ENCODE measurements around the gene SMPX.

The SMPX gene

DNA sequence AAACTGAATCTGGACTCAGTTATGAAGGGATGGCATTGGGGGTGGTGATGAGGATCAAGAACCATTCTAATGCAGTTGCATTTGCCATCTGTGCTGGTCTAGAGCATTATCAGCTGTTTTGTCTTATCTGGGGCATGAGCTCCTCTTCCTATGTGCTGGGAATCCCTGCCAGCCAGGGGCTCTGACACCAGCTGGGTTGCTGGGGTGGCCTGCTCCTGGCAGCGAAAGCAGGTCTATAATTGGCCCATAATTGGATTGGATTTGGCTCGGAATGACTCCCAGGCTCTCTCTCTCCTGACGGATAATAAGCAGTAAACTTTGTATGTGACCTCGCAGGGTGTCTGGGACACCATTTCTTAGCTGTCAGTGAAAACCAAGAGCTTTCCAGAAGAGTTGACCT, 34.1 kb downstream of the SMPX start (continued):
- TF ChIP-seq ZFP30 (CRISPR knock-in tag; IDR thresholded peaks at IDR 0.05): no peak
- TF ChIP-seq BACH2 (CRISPR knock-in tag; IDR thresholded peaks at IDR 0.05; ENCODE audit: borderline replicate concordance): no peak
- no peak for TF ChIP-seq ZNF8 (CRISPR knock-in tag; IDR thresholded peaks at IDR 0.05)
- TF ChIP-seq OSR1 (CRISPR knock-in tag; IDR thresholded peaks at IDR 0.05): no peak
- TF ChIP-seq PPARA (CRISPR knock-in tag; IDR thresholded peaks at IDR 0.05; ENCODE audit: borderline replicate concordance): no peak
- no peak for TF ChIP-seq ZFP3 (CRISPR knock-in tag; IDR thresholded peaks at IDR 0.05)
- no peak for TF ChIP-seq GLIS3 (CRISPR knock-in tag; IDR thresholded peaks at IDR 0.05)
- no peak for TF ChIP-seq ZNF70 (CRISPR knock-in tag; IDR thresholded peaks at IDR 0.05)
- TF ChIP-seq ZC3H10 (CRISPR knock-in tag; IDR thresholded peaks at IDR 0.05): no peak
- TF ChIP-seq RARB (CRISPR knock-in tag; IDR thresholded peaks at IDR 0.05): no peak

DNA sequence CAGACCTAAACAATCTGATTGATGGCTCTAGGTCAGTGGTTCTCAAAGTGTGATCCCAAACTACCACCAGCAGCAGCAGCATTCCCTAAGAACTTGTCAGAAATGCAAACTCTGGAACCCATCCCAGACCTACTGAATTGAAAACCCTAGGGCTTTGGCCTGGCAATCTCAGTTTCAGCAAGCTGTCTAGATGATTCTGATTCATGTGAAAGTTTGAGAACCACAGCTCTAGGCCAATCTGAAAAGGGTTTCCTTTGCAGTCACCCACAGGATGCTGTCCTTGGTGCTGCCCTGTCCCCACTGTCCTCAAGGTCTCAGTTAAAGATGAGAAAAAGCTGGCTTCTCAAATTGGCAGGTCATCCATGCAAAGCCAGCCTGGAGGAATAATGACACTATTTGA, 34.8 kb downstream of the SMPX start:
- no peak for ATAC-seq
- TF ChIP-seq ZNF70 (CRISPR knock-in tag; IDR thresholded peaks at IDR 0.05) (no peak), ISL1 (CRISPR knock-in tag; IDR thresholded peaks at IDR 0.05) (no peak), ZC3H10 (CRISPR knock-in tag; IDR thresholded peaks at IDR 0.05) (no peak), ZFP30 (CRISPR knock-in tag; IDR thresholded peaks at IDR 0.05) (no peak), GLIS3 (CRISPR knock-in tag; IDR thresholded peaks at IDR 0.05) (no peak), SNAI2 (CRISPR knock-in tag; IDR thresholded peaks at IDR 0.05) (no peak)
- TF ChIP-seq, protein P1, sequence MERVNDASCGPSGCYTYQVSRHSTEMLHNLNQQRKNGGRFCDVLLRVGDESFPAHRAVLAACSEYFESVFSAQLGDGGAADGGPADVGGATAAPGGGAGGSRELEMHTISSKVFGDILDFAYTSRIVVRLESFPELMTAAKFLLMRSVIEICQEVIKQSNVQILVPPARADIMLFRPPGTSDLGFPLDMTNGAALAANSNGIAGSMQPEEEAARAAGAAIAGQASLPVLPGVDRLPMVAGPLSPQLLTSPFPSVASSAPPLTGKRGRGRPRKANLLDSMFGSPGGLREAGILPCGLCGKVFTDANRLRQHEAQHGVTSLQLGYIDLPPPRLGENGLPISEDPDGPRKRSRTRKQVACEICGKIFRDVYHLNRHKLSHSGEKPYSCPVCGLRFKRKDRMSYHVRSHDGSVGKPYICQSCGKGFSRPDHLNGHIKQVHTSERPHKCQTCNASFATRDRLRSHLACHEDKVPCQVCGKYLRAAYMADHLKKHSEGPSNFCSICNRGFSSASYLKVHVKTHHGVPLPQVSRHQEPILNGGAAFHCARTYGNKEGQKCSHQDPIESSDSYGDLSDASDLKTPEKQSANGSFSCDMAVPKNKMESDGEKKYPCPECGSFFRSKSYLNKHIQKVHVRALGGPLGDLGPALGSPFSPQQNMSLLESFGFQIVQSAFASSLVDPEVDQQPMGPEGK (CRISPR knock-in tag; IDR thresholded peaks at IDR 0.05; ENCODE audit: borderline replicate concordance): no peak

DNA sequence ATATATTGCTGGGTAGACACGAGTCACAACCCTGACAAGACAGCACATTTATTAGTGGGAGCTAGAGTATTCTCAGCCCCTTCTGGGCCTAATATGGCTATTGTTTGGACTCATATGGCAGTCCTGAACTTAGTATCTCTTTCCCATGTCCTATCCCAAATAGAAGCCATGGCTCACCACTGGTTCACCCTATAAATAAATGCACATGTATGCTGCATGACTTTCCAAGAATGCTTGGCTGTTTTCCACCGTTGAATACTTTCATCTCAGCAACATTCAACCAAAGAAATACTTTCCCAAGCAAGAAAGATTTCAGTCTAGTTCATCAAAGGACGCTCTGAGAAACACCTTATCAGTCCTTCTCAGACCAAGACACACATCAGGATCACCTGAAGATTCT, 36.7 kb downstream of the SMPX start:
- ATAC-seq: no peak
- TF ChIP-seq SNAI2 (CRISPR knock-in tag; IDR thresholded peaks at IDR 0.05) (no peak), CSDC2 (CRISPR knock-in tag; IDR thresholded peaks at IDR 0.05) (no peak), RARB (CRISPR knock-in tag; IDR thresholded peaks at IDR 0.05) (no peak), ZC3H10 (CRISPR knock-in tag; IDR thresholded peaks at IDR 0.05) (no peak), TOX (CRISPR knock-in tag; IDR thresholded peaks at IDR 0.05; ENCODE audit: borderline replicate concordance) (no peak), BACH2 (CRISPR knock-in tag; IDR thresholded peaks at IDR 0.05; ENCODE audit: borderline replicate concordance) (no peak), OSR1 (CRISPR knock-in tag; IDR thresholded peaks at IDR 0.05) (no peak), PPARA (CRISPR knock-in tag; IDR thresholded peaks at IDR 0.05; ENCODE audit: borderline replicate concordance) (no peak), ZNF565 (CRISPR knock-in tag; conservative IDR thresholded peaks at IDR 0.05; ENCODE audit: low read depth) (no peak), ARNTL (CRISPR knock-in tag; IDR thresholded peaks at IDR 0.05; ENCODE audit: borderline replicate concordance, low read depth) (no peak), ZNF70 (CRISPR knock-in tag; IDR thresholded peaks at IDR 0.05) (no peak), ESRRG (CRISPR knock-in tag; IDR thresholded peaks at IDR 0.05) (no peak)
- TF ChIP-seq, protein P2, sequence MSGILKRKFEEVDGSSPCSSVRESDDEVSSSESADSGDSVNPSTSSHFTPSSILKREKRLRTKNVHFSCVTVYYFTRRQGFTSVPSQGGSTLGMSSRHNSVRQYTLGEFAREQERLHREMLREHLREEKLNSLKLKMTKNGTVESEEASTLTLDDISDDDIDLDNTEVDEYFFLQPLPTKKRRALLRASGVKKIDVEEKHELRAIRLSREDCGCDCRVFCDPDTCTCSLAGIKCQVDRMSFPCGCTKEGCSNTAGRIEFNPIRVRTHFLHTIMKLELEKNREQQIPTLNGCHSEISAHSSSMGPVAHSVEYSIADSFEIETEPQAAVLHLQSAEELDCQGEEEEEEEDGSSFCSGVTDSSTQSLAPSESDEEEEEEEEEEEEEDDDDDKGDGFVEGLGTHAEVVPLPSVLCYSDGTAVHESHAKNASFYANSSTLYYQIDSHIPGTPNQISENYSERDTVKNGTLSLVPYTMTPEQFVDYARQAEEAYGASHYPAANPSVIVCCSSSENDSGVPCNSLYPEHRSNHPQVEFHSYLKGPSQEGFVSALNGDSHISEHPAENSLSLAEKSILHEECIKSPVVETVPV (CRISPR knock-in tag; IDR thresholded peaks at IDR 0.05): no peak

DNA sequence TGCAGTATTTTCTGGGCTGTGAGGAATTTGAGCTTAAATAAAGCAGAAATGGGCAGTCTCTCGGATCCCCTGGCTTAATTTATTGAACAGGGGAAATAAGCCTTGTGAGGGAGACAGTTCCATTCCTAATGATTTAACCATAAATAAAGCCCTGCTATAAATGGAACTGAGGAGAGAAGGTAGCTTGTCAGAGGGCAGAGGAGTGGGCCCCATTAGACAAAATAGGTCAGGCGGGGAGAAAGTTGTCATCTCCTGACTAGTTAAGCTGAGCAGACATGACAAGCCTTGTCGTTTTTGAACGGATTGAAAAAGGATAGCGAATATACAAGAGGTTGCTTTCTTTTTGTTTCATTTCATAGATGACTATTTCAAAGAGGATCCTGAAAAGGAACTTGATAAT, 39.3 kb downstream of the SMPX start:
- ATAC-seq: no peak
- TF ChIP-seq ZNF8 (CRISPR knock-in tag; IDR thresholded peaks at IDR 0.05) (no peak), ARNTL (CRISPR knock-in tag; IDR thresholded peaks at IDR 0.05; ENCODE audit: borderline replicate concordance, low read depth) (no peak), ZFP3 (CRISPR knock-in tag; IDR thresholded peaks at IDR 0.05) (no peak), GLIS3 (CRISPR knock-in tag; IDR thresholded peaks at IDR 0.05) (no peak), RARB (CRISPR knock-in tag; IDR thresholded peaks at IDR 0.05) (no peak), OSR1 (CRISPR knock-in tag; IDR thresholded peaks at IDR 0.05) (no peak), TCF4 (CRISPR knock-in tag; IDR thresholded peaks at IDR 0.05; ENCODE audit: borderline replicate concordance) (no peak), BACH2 (CRISPR knock-in tag; IDR thresholded peaks at IDR 0.05; ENCODE audit: borderline replicate concordance) (no peak), TOX (CRISPR knock-in tag; IDR thresholded peaks at IDR 0.05; ENCODE audit: borderline replicate concordance) (no peak), SNAI2 (CRISPR knock-in tag; IDR thresholded peaks at IDR 0.05) (no peak), PPARA (CRISPR knock-in tag; IDR thresholded peaks at IDR 0.05; ENCODE audit: borderline replicate concordance) (no peak), ZFP30 (CRISPR knock-in tag; IDR thresholded peaks at IDR 0.05) (no peak), ZNF565 (CRISPR knock-in tag; conservative IDR thresholded peaks at IDR 0.05; ENCODE audit: low read depth) (no peak)
- TF ChIP-seq, protein P1 (CRISPR knock-in tag; IDR thresholded peaks at IDR 0.05; ENCODE audit: borderline replicate concordance): no peak
- TF ChIP-seq, protein P2 (CRISPR knock-in tag; IDR thresholded peaks at IDR 0.05): no peak
- TF ChIP-seq, protein P3, sequence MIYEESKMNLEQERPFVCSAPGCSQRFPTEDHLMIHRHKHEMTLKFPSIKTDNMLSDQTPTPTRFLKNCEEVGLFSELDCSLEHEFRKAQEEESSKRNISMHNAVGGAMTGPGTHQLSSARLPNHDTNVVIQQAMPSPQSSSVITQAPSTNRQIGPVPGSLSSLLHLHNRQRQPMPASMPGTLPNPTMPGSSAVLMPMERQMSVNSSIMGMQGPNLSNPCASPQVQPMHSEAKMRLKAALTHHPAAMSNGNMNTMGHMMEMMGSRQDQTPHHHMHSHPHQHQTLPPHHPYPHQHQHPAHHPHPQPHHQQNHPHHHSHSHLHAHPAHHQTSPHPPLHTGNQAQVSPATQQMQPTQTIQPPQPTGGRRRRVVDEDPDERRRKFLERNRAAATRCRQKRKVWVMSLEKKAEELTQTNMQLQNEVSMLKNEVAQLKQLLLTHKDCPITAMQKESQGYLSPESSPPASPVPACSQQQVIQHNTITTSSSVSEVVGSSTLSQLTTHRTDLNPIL (CRISPR knock-in tag; IDR thresholded peaks at IDR 0.05; ENCODE audit: low read depth): no peak
